ENCODE results near the gene PTPN14.

The PTPN14 gene

GRCh38 chr1:214449371-214449770, 102.0 kb downstream of the PTPN14 start:
- DNase-seq (ENCODE audit: low read depth): no peak
- TF ChIP-seq, protein P1, sequence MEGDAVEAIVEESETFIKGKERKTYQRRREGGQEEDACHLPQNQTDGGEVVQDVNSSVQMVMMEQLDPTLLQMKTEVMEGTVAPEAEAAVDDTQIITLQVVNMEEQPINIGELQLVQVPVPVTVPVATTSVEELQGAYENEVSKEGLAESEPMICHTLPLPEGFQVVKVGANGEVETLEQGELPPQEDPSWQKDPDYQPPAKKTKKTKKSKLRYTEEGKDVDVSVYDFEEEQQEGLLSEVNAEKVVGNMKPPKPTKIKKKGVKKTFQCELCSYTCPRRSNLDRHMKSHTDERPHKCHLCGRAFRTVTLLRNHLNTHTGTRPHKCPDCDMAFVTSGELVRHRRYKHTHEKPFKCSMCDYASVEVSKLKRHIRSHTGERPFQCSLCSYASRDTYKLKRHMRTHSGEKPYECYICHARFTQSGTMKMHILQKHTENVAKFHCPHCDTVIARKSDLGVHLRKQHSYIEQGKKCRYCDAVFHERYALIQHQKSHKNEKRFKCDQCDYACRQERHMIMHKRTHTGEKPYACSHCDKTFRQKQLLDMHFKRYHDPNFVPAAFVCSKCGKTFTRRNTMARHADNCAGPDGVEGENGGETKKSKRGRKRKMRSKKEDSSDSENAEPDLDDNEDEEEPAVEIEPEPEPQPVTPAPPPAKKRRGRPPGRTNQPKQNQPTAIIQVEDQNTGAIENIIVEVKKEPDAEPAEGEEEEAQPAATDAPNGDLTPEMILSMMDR (conservative IDR thresholded peaks at IDR 0.05; ENCODE audit: low read length): no peak
- no peak overlapping the region for H3K4me3 ChIP-seq (ENCODE audit: low read length)

- TF ChIP-seq, protein P1 (conservative IDR thresholded peaks at IDR 0.05; ENCODE audit: low read length): no peak
- H3K4me3 ChIP-seq (ENCODE audit: low read length): no peak overlapping the region
- no peak for DNase-seq (ENCODE audit: low read depth)
Measured at GRCh38 chr1:214448536-214448935, 102.9 kb downstream of the PTPN14 start.

- peak overlapping the region; percentile 3; the same call in 1 of the 2 replicates for H3K4me3 ChIP-seq (ENCODE audit: low read length)
- TF ChIP-seq, protein P1 (conservative IDR thresholded peaks at IDR 0.05; ENCODE audit: low read length): no peak
- DNase-seq (ENCODE audit: low read depth): peak; percentile 82
Measured at GRCh38 chr1:214447557-214447871, 103.9 kb downstream of the PTPN14 start.

DNA sequence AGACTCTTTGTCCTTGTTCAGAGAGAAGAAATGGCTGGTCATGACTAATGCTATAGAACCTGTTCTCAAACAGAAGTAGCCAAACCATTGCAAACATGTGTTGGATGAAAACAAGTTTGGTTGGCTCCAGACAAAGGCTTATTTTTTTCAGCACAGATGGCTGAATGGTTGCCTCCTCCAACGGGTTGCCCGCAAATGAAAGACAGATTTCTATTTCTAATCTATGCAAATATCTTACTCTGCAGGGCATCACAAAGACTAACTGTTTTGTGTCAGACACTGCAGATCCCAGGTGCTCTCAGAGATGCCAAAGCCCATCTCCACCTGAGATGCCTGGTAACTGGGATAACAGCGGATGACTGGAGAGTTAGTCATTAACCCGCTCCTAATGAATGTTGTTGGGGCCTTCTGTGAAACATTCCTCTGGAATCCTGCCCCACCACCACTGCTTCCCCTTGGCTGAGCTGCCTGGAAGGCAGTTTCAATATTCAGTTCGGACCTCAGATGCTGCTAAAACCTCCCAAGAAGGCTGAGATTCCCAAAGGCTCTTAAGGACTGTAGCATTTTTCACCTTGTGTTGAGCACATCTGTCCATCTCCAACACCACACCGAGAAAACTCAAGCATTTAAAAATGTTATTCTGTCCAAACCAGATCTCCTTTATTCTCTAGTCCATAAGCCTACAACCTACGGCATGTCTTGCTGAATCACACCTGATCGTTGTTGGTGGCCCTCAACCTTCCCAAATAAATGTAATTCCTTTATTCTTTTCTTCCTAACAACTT, 104.4 kb downstream of the PTPN14 start:
- H3K4me3 ChIP-seq (ENCODE audit: low read length): peak overlapping the region; percentile 3
- TF ChIP-seq, protein P1 (conservative IDR thresholded peaks at IDR 0.05; ENCODE audit: low read length): no peak
- DNase-seq (ENCODE audit: low read depth): peak; percentile 96

DNA sequence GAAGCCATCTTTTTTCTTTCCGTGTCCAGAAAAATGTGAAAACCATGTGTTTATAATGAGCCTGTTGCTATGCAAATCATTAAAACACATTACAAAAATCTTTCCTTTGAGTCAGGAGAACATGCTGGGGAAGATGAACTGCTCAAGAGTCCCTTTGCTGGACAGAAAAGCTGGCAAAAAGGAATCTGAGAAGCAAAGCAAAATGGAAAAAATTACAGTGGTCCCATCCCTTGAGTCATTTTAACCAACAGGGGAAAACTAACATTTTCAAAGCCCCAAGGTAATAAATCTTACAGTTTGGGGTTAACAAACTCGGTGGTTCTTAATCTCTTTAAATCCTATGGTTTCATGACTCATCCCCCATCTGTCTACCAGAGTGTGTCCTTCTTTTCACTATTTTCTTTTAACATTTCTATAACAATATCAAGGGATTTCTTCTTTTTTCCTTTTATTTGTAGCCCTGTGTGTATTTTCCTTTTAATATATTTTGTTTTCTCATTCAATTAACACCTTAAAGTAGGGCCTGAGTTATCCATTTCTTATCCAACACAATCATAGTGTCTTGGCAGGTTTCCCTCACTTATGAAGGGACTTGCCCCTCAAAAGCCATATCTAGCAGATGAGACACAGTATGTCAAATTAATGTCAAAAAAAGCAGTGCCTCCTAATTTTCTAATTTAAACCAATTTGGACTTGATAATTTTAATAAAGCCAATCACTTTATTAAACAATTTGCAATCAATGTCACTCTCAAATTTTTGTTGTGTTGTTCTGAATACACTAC, 105.4 kb downstream of the PTPN14 start:
- H3K4me3 ChIP-seq (ENCODE audit: low read length): no peak overlapping the region
- DNase-seq (ENCODE audit: low read depth): peak; percentile 98
- TF ChIP-seq, protein P1 (conservative IDR thresholded peaks at IDR 0.05; ENCODE audit: low read length): no peak

- peak; percentile 71 for DNase-seq (ENCODE audit: low read depth)
- H3K4me3 ChIP-seq (ENCODE audit: low read length): peak overlapping the region; percentile 11; the same call in 1 of the 2 replicates
- TF ChIP-seq, protein P1 (conservative IDR thresholded peaks at IDR 0.05; ENCODE audit: low read length): no peak
Measured at GRCh38 chr1:214445199-214445598, 106.2 kb downstream of the PTPN14 start.
